Amniotic stem cell (primary cell): Measurements from ENCODE around the gene TLCD4.
"Not testable (repeated sequence)": the region's sequence is repeated elsewhere in the genome, so short reads cannot be mapped to it uniquely, and the experiment has no call there.

Source experiments
- DNase-seq: peaks from one replicate; lab custom pipeline; 2025; lab: John Stamatoyannopoulos, UW

TLCD4 gene, protein sequence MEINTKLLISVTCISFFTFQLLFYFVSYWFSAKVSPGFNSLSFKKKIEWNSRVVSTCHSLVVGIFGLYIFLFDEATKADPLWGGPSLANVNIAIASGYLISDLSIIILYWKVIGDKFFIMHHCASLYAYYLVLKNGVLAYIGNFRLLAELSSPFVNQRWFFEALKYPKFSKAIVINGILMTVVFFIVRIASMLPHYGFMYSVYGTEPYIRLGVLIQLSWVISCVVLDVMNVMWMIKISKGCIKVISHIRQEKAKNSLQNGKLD

DNA sequence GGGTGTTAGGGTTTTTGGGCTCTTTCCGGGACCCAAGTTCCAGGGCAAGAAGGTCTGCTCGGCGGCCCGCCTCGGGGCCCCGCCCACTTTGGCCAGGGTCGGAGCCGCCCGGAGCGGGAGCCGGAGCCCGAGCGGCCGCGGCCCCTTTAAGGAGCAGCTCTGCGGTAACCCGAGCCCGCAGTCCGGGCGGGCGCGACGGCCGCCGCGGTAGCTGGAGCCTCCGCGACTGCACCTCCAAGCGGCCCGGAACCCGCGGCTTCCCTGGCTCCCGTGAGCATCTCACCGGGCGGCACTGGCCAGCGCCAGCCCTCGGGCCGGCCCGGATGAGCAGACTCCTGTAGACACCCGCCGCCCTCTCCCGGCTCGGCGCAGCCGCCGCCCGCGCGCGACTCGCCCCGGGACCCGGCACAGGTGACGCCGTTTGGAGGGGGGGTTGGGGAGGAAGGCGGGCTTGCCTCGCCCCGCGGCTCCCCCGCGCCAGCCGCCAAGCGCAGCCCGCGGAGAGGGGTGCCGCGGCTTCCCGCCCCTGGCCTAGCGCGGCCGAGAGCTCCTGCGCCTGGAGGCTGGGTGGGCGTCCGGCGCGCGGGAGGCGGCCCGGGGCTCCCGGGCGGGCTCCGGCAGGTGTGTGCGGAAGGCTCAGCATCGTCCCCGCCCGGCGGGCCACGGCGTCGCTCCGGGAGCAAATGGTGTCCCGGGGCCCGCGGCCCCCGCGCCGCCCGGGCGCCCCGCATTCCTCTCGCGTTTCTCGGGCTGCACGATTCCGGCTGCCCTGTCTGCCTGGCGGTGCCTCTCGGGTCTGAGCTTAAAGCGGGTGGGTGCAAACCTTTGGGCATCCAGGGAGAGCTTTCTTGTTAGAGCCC, at the start of gene TLCD4:
Gene TLCD4, plus strand, starts transcription at position 149 of the 860 bp plus-strand sequence. CDS start 26,547 bp downstream, outside the sequence.
- DNase-seq, result no peak

- DNase-seq, result no peak
These were observed 49.6 kb upstream of the TLCD4 start for GRCh38 chr1:95067568-95067967.

- no peak for DNase-seq
These were observed 48.0 kb upstream of the TLCD4 start for GRCh38 chr1:95068956-95069709.

GRCh38 chr1:95069710-95070093, 47.5 kb upstream of the TLCD4 start:
- no peak for DNase-seq

GRCh38 chr1:95071539-95071938, 45.6 kb upstream of the TLCD4 start:
- no peak for DNase-seq

- no peak for DNase-seq
These were observed 45.0 kb upstream of the TLCD4 start for GRCh38 chr1:95072117-95072516.

DNA sequence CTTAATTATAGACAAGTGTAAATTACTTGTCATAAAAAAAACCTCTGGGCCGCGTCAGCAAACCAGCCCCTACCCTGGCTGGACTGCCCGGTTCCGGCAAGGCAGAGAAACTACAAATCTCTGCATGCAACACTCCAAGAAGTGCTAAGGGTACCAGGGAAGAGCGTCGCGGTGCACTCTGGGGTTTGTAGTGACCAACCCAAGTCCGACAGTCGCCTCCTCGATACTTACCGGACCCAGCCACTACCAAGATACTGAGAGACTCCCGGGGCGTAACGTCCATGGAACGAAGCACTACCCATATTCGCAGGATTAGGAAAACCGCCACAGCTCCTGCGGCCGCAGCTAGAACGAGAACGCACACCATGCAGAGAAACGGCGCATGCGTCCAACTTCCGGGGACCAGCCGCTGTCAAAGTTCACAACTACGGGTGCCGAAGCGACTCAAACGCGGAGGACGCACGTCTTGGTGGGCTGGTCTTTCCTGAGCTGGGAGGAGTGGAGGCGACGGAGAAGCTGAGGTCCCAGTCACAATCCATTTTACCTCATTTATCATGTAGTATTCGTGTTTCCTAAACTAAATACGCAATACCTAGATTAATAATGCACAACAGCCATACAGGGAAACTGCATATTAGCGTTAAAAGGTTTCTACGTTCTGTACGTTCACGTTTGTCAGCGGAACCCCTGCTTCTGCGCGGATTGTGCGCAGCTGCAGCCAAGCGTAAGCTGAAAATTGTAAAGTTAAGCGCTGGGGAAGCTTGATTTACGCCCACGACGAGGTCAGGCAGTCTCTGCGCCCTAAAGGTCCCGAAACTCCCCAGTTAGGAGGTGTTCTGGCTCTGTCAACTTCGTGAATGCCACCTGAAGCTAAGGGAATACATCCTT, 44.4 kb upstream of the TLCD4 start, which contains the start of gene ALG14:
Gene ALG14, minus strand, starts transcription at position 420 of the 888 bp plus-strand sequence. Its CDS starts 53 bp downstream, at position 367.
- DNase-seq, result peak; percentile 92

- no peak for DNase-seq
These were observed 43.7 kb upstream of the TLCD4 start for GRCh38 chr1:95073446-95073845.

DNA sequence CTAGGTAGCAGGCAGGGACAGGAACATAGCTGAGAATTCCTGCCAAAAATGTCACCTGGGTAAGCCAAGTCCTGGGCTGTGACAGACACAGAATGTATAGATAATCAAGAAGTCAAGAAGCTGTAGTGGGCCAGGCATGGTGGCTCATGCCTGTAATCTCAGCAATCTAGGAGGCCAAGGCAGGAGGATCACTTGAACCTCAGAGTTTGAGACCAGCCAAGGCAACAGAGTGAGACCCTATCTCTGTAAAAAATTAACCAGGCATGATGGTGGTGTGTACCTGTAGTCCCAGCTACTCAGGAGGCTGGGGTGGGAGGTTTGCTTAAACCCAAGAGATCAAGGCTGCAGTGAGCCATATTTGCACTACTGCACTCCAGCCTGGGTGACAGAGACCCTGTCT, 41.1 kb upstream of the TLCD4 start:
- no peak for DNase-seq

- DNase-seq, result no peak
These were observed 36.7 kb upstream of the TLCD4 start for GRCh38 chr1:95080446-95080845.

DNA sequence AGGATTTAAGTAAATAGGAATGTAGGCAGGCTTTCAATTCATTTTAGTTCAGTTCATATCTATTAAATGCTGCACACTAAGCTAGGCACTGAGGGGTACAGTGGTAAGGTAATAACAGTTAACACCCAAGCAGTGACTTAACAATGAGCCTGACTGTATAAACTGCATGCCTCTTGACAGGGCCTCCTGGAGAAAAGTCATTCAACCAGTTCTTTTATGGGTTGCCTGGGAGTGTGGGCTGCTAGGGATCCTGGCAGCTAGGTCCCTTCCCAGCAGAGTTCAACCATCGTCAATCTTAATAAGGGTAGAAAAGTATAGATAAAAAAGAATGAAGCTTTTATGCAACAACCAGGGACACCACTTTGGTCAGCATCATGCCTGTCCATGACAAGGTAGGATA, 36.3 kb upstream of the TLCD4 start:
- no peak for DNase-seq

DNA sequence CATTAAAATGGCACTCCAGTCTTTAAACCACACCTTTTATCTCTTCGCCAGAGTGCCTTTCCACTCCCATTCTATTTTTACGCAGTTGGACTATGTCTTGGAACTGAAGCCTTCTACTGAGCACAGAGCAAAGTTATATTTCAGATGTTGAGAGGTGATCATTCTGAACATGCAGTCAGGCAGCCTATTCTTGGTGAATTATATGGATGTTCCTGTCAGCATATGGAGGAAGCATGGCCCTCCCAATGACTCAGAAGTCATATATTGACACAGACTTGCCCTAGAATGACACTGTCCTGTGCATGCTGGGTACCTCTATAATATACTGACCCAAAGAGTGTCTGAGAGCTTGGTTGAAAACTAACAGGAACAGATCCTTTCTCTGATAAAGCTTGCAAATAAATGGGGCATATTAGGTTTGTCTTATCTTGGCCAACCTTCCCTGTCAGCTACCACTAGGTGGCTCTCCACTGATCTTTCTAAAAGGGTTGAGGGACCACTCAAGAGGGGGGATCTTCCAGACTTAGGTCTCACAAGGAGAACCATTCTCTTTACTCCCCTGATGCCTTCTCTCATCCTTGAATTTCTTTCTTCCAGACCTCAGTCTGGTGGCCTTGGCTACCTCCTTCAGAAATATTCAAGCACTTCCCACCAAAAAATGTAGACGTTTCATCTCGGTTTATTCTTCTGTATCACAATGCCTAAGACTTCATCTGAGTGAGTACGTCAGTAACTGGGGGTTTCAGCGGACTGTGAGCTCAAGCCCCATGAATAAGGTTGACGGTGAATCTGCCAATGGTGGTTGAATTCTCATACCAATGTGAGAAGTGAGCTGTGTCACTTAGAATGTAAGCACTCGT, 32.6 kb upstream of the TLCD4 start:
- DNase-seq, result no peak

GRCh38 chr1:95085376-95085775, 31.8 kb upstream of the TLCD4 start:
- DNase-seq, result no peak

- DNase-seq, result peak; percentile 17
These were observed 30.1 kb upstream of the TLCD4 start for GRCh38 chr1:95086949-95087533.

GRCh38 chr1:95088303-95088702, 28.9 kb upstream of the TLCD4 start:
- no peak for DNase-seq

DNA sequence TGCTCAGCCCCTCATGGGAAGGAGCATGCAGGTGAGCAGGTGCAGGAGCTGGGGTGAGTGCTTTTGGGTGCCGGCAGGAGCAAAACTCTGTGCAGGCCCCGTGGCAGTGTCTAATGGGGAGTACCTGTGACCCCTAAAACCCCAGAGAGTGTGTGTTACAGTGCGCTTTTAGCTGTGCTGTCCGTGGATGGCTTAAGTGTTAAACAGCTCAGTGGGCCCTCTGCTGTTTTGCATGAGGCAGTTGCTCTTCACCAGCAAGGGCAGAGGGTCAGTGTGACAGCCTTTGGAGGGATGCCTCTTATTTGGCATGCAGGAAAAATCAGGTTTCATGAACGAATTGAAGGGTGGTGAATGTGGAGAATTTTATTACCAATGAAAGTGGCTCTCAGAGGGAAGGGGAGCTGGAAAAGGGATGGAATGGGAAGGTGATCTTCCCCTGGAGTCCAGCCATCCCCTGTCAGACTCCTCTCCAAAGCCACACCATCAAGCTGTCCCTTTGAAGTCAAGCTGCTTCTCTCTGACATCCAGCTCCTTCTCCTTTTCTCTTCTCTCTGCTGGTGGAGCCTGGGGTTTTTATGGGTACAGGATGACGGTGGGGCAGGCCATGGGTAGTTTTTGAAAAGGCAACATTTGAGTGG, 27.4 kb upstream of the TLCD4 start:
- no peak for DNase-seq

DNA sequence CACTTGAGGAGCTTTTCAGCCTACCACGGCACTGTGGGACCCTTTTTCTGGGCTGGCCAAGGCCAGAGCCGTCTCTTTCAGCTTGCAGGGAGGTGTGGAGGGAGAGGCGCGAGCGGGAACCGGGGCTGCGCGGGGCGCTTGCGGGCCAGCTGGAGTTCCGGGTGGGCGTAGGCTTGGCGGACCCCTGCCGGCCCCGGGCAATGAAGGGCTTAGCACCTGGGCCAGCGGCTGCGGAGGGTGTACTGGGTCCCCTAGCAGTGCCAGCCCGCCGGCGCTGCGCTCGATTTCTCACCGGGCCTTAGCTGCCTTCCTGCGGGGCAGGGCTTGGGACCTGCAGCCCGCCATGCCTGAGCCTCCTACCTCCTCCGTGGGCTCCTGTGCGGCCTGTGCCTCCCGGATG, 25.9 kb upstream of the TLCD4 start:
- not testable (repeated sequence) for DNase-seq

GRCh38 chr1:95092891-95093290, 24.3 kb upstream of the TLCD4 start:
- not testable (repeated sequence) for DNase-seq

- DNase-seq, result no peak
These were observed 23.9 kb upstream of the TLCD4 start for GRCh38 chr1:95093296-95093695.

GRCh38 chr1:95094923-95095322, 22.2 kb upstream of the TLCD4 start:
- no peak for DNase-seq
